Peyer's patch (tissue), 4 donors: Measurements from ENCODE around the gene ERO1A. TPM values are rescaled to one million over a fixed set of nuclear protein-coding genes. Genes with fewer than 3 reads are reported as not detected.
A peak's percentile ranks its signal among the peaks of the same experiment; 100 is the strongest.

Source experiments
- DNase-seq, 3 donors: peaks; one replicate each; pipeline ENCODE4 v3.0.0-alpha.2; 2017 to 2019
- H3K27ac ChIP-seq, 4 donors: fragments of 200-600 bp; sonication (generic); one replicate each; pipeline ENCODE4 v1.5.1; 2016 to 2019
- H3K27me3 ChIP-seq, 2 donors: fragments of 200-600 bp; sonication (generic); one replicate each; pipeline ENCODE4 v1.5.1; 2019
- H3K36me3 ChIP-seq, 3 donors: fragments of 200-600 bp; sonication (generic); one replicate each; pipeline ENCODE4 v1.5.1; 2016 to 2019
- H3K4me1 ChIP-seq, 4 donors: fragments of 200-600 bp; sonication (generic); one replicate each; pipeline ENCODE4 v1.5.1; 2016 to 2019
- H3K4me3 ChIP-seq, 4 donors: fragments of 200-600 bp; sonication (generic); 1 replicate in 3 of 4; 2 replicates in 1 of 4; pipeline ENCODE4 v1.5.1; 2016 to 2019; ENCODE audit warnings: mild to moderate bottlenecking in 1 of 4
- H3K9me3 ChIP-seq, 4 donors: fragments of 200-600 bp; sonication (generic); one replicate each; pipeline ENCODE4 v1.5.1; 2016 to 2019; ENCODE audit warnings: mild to moderate bottlenecking in 1 of 4
- POLR2A ChIP-seq, 2 donors: fragments of 450-650 bp; IDR thresholded peaks; one replicate each; pipeline ENCODE4 v1.5.1; 2017; ENCODE audit warnings: antibody characterized with exemption in 2 of 2, mild to moderate bottlenecking in 2 of 2, moderate library complexity in 2 of 2
- total RNA-seq, 4 donors: library from RNA; depleted of rRNA; stranded (reverse); fragments of >200 nt; gene quantifications; one replicate each; pipeline ENCODE4 v1.1.0, GENCODE V29; 2016
- TF ChIP-seq, protein P1 (sequence below), 6 experiments: fragments of 450-650 bp in 4 of 6; fragments of 200-600 bp in 2 of 6; sonication (generic) in 1 of 6; IDR thresholded peaks; one replicate each; pipeline ENCODE4 v1.5.1; 2017 to 2019; ENCODE audit warnings: antibody characterized with exemption in 6 of 6, mild to moderate bottlenecking in 3 of 6, moderate library complexity in 1 of 6

The ERO1A gene
- total RNA-seq, 4 donors from 2014 or later, result 30.5 to 54.3 (median 35.1) TPM

DNA sequence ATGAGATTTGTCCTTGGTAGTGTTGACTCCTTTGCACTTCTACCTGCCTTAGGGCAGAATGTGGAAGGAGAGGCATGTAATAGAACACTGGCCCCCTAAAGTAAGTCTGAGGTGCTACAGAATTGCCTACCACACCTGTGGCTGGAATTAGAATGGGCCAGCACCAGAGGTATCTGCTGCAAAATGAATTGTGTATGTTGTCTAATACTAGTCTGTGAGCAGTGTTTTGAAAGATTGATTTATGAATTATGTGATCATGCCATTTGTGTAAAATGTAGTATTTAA is 28.9 kb upstream of the ERO1A start:
- no peak for TF ChIP-seq POLR2A (IDR thresholded peaks at IDR 0.05)
- H3K4me3 ChIP-seq, result no peak overlapping the region
- no peak overlapping the region for H3K27ac ChIP-seq
- no peaks in the 10 kb centered on the region for H3K4me1 ChIP-seq
- H3K36me3 ChIP-seq, result peaks cover 0 to 91% (median 0%) of the 10 kb centered on the region in 3 donors
- no peaks in the 10 kb centered on the region for H3K27me3 ChIP-seq
- DNase-seq, result no peak
- H3K9me3 ChIP-seq, result no peaks in the 10 kb centered on the region

DNA sequence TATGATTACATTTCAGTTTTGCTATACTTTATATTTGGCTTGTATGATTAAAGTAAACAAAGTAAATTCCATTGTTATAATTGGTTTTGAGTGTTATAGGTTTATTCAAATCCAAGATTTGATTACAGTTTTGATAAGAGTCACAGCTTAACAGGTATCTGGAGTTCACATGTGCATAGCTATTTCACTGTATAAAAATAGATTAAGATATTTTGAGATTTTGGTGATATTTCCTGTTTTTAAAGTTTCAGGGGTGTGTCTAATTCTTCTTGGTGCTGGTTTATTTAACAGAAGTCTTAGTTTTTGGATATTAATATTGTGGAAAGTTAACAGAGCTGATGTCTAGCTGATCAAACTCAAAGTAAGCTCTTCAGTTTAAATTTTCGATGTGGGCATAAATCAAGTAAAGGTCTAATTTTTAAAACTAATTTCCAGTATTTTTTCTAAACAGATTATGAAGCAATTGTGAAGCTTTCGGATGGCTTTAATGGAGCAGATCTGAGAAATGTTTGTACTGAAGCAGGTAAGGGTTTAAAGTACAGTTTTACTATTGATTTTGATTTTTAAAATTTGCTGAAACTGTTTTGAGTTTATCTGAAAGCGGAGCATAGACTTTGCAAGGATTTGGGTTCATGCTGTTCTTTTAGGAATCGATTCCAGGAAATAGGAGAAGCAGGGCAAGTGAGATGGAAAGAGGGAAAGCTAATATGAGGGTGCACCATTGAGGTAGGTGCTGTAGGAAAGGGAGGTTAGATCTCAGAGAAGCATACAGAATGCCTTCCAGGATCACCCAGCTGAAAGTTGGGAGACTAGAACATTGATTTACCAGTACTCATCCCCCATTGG is 28.4 kb upstream of the ERO1A start:
- Histone ChIP-seq H3K27ac (no peak overlapping the region), H3K4me3 (no peak overlapping the region), H3K36me3 (peaks cover 0 to 96% (median 0%) of the 10 kb centered on the region in 3 donors), H3K27me3 (no peaks in the 10 kb centered on the region), H3K9me3 (no peaks in the 10 kb centered on the region), H3K4me1 (no peaks in the 10 kb centered on the region)
- no peak for TF ChIP-seq POLR2A (IDR thresholded peaks at IDR 0.05)
- TF ChIP-seq, protein P1, sequence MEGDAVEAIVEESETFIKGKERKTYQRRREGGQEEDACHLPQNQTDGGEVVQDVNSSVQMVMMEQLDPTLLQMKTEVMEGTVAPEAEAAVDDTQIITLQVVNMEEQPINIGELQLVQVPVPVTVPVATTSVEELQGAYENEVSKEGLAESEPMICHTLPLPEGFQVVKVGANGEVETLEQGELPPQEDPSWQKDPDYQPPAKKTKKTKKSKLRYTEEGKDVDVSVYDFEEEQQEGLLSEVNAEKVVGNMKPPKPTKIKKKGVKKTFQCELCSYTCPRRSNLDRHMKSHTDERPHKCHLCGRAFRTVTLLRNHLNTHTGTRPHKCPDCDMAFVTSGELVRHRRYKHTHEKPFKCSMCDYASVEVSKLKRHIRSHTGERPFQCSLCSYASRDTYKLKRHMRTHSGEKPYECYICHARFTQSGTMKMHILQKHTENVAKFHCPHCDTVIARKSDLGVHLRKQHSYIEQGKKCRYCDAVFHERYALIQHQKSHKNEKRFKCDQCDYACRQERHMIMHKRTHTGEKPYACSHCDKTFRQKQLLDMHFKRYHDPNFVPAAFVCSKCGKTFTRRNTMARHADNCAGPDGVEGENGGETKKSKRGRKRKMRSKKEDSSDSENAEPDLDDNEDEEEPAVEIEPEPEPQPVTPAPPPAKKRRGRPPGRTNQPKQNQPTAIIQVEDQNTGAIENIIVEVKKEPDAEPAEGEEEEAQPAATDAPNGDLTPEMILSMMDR (IDR thresholded peaks at IDR 0.05), result no peak
- DNase-seq, result no peak

DNA sequence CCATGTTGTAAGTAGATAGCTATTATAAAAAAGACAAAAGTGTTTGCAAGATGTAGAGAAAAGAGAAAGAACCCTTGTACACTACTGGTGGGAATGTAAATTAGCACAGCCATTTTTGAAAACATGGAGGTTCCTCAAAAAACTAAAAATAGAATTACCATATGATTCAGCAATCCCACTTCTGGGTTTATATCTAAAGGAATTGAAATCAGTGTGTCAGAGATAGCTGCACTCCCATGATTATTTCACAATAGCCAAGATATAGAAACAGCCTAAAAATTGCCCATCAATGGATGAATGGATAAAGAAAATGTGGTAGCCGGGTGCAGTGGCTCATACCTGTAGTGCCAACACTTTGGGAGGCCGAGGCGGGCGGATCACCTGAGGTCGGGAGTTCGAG is 20.8 kb upstream of the ERO1A start:
- no peak for DNase-seq
- Histone ChIP-seq H3K4me3 (no peak overlapping the region), H3K36me3 (peaks cover 0 to 92% (median 3%) of the 10 kb centered on the region in 3 donors), H3K9me3 (no peaks in the 10 kb centered on the region), H3K4me1 (no peaks in the 10 kb centered on the region), H3K27me3 (no peaks in the 10 kb centered on the region), H3K27ac (no peak overlapping the region)
- TF ChIP-seq, protein P1 (IDR thresholded peaks at IDR 0.05), result no peak
- no peak for TF ChIP-seq POLR2A (IDR thresholded peaks at IDR 0.05)

DNA sequence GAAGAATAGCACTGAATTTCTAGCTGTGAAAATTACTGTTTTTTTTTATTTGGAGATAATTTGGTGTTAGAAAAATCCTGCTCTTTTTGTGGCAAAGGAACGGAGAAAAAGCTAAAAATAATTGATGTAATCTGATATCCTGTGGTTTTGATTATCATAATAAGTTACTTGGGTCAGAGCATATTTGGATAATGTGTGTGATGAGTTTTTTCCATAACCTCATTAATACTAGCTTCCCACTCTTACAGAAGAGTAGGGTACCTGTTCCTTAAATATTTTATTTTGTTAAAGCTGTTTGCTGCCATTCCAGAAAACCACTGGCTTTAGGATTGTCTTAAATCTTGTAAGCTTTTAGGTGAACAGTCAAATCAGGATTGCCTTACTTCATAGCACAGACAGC is 16.3 kb upstream of the ERO1A start:
- TF ChIP-seq, protein P1 (IDR thresholded peaks at IDR 0.05), result no peak
- no peak for TF ChIP-seq POLR2A (IDR thresholded peaks at IDR 0.05)
- H3K36me3 ChIP-seq, result peaks cover 0 to 74% (median 3%) of the 10 kb centered on the region in 3 donors
- H3K9me3 ChIP-seq, result no peaks in the 10 kb centered on the region
- no peak overlapping the region for H3K4me3 ChIP-seq
- no peak for DNase-seq
- H3K27me3 ChIP-seq, result no peaks in the 10 kb centered on the region
- H3K4me1 ChIP-seq, result peaks cover 0 to 11% (median 0%) of the 10 kb centered on the region in 4 donors
- no peak overlapping the region for H3K27ac ChIP-seq

DNA sequence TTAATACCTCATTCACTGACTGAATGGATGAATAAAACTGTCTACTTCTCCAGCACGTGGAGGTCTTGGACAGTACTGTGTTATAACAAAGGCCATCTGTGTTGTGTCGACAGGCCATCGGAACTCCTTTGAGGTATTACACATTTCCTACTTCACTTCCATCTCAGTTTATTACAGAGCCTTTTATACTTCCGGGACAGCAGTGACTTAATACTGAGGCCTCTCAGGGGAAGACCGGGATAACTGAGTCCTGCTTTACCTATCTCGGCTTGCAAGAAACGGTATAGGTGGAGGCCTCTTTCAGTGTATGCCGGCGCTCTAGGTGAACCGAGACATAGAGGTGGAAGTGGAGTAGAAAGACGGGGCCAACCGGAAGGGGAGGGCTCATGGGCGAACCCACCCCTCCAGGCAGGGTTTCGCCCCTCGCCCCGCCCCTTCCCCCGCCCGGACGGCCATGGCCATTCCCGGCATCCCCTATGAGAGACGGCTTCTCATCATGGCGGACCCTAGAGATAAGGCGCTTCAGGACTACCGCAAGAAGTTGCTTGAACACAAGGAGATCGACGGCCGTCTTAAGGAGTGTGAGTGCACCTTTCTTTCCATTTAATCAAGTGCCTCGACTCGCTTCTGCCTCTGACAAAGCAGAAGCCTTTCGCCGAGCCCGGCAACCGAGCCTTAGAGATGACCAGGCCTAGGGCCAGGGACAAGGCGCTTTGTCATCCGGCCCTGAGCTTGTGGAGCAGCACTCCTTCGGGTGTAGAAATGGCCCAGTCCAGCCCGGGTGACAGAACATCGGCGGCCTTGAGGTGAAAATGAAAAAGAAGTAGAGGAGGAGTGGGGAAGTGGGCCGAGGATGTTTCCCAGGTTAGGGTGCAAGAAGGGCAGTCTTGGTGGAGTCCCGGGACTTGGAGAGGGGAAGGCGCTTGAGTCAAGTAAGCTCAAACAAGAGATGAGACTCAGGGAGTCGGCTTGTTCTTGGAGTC is 11.7 kb upstream of the ERO1A start, which contains the start of gene PSMC6:
Gene PSMC6 (plus strand): TSS at position 477 of the 983 bp plus-strand sequence. CDS start 20 bp downstream, at position 497.
- peaks cover 0 to 11% (median 0%) of the 10 kb centered on the region in 4 donors for H3K4me1 ChIP-seq
- TF ChIP-seq, protein P1 (IDR thresholded peaks at IDR 0.05), result no peak
- peak; percentile 55 to 85 for TF ChIP-seq POLR2A (IDR thresholded peaks at IDR 0.05)

More for the DNA sequence above, 11.7 kb upstream of the ERO1A start, which contains the start of gene PSMC6:
- Histone ChIP-seq H3K36me3 (peaks cover 0 to 30% (median 0%) of the 10 kb centered on the region in 3 donors), H3K4me3 (peak within 1 kb of the TSS; percentile 55 to 78 (median 70)), H3K27ac (peak within 1 kb of the TSS; percentile 69 to 91 (median 84)), H3K27me3 (no peaks in the 10 kb centered on the region), H3K9me3 (no peaks in the 10 kb centered on the region)
- peak; percentile 95 to 98 (median 96) for DNase-seq
